ENCODE results near the gene SCMH1.

The SCMH1 gene

DNA sequence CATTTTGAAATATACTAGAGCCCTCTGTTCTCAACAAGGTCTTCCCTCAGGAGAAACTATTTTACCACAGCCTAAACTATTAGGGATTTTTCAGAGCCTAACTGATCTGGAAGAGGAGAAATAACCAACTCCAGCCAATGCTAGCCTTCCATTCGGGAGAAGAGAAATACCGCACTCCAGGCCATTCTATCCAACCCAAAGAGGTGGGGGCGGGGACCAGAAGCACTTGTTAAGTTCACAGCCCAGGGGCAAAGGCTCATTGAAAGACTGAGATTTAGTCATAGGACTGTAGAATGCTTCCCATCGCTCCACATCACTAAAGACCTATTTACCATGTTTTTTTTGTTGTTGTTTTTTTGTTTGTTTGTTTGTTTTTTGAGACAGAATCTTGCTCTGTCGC lies 185.2 kb downstream of the SCMH1 start:
- no peak overlapping the region for H3K4me3 ChIP-seq (ENCODE audit: low read length in 2 of 2)
- no peaks in the 10 kb centered on the region for H3K27me3 ChIP-seq (ENCODE audit: control insufficient read depth in 1 of 2, insufficient read depth in 2 of 2, low read length in 2 of 2)
- no peak overlapping the region for H3K9ac ChIP-seq (ENCODE audit: low read length in 2 of 2)
- peaks cover 12 to 22% of the 10 kb centered on the region in 2 donors for H3K36me3 ChIP-seq (ENCODE audit: control insufficient read depth in 2 of 2, insufficient read depth in 2 of 2, low read length in 2 of 2)
- peaks cover 0 to 4% of the 10 kb centered on the region in 2 donors for H3K9me3 ChIP-seq (ENCODE audit: control insufficient read depth in 2 of 2, low read length in 2 of 2)
- no peaks in the 10 kb centered on the region for H3K4me1 ChIP-seq (ENCODE audit: control insufficient read depth, insufficient read depth, low read length)
- H3K27ac ChIP-seq (ENCODE audit: low read length) = no peak overlapping the region

DNA sequence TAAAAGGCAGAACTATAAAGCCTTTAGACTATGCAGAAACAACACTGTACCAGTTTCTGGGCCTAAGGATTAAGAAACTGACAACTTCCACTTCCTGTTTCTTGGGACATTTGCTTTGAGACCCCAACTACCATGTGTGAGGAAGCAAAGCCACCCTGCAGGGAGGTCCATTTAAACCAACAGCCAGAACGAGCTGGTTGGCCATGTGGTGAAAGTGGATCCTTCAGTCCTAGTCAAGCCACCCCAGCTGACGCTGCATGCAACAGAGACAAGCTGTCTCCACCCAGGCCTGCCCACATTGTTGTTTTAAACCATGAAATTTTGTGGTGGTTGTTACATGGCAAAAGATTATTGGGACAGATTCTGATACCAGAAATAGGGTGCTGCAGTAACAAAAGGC lies 188.8 kb downstream of the SCMH1 start:
- no peaks in the 10 kb centered on the region for H3K27me3 ChIP-seq (ENCODE audit: control insufficient read depth in 1 of 2, insufficient read depth in 2 of 2, low read length in 2 of 2)
- H3K36me3 ChIP-seq (ENCODE audit: control insufficient read depth in 2 of 2, insufficient read depth in 2 of 2, low read length in 2 of 2) = peaks cover 18 to 25% of the 10 kb centered on the region in 2 donors
- H3K27ac ChIP-seq (ENCODE audit: low read length) = no peak overlapping the region
- H3K4me3 ChIP-seq (ENCODE audit: low read length in 2 of 2) = no peak overlapping the region
- no peaks in the 10 kb centered on the region for H3K4me1 ChIP-seq (ENCODE audit: control insufficient read depth, insufficient read depth, low read length)
- no peaks in the 10 kb centered on the region for H3K9me3 ChIP-seq (ENCODE audit: control insufficient read depth in 2 of 2, low read length in 2 of 2)
- H3K9ac ChIP-seq (ENCODE audit: low read length in 2 of 2) = no peak overlapping the region

DNA sequence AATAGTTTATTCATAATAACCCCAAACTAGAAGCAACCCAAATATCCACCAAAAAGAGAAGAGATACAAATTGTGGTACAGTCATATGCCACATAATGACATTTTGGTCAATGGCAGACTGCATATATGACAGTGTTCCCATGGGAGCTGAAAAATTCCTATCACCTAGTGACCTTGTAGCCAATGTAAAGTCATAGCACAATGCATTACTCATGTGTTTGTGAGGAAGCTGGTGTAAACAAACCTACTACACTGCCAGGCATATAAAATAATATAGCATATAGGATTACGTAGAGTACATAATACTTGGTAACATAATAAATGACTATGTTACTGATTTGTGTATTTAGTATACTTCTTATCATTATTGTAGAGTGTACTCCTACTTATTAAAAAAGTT lies 191.1 kb downstream of the SCMH1 start:
- Histone ChIP-seq H3K27me3 (ENCODE audit: control insufficient read depth in 1 of 2, insufficient read depth in 2 of 2, low read length in 2 of 2) (no peaks in the 10 kb centered on the region), H3K27ac (ENCODE audit: low read length) (no peak overlapping the region), H3K9ac (ENCODE audit: low read length in 2 of 2) (no peak overlapping the region), H3K9me3 (ENCODE audit: control insufficient read depth in 2 of 2, low read length in 2 of 2) (no peaks in the 10 kb centered on the region), H3K4me3 (ENCODE audit: low read length in 2 of 2) (no peak overlapping the region), H3K36me3 (ENCODE audit: control insufficient read depth in 2 of 2, insufficient read depth in 2 of 2, low read length in 2 of 2) (peaks cover 27 to 31% of the 10 kb centered on the region in 2 donors), H3K4me1 (ENCODE audit: control insufficient read depth, insufficient read depth, low read length) (peaks cover 6% of the 10 kb centered on the region)

DNA sequence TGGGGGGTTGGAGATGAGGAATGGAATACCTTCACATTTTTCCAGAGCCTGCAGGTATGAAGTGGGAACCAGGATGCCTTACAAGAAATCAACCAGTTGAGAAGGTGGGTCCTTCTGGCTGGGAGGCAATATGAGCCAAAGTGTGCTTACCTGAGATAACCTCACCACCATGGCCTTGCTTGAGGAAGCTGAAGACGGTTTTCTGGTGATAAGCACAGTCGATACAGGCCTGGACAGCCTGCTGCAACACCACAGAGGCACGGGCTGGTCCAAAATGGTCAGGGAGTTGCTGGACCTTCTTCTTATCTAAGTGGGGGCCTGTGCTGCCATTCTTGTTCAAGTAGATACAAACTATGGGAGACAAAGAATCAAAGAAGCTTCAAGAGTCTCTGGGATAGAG lies 193.6 kb downstream of the SCMH1 start:
- Histone ChIP-seq H3K27ac (ENCODE audit: low read length) (no peak overlapping the region), H3K9ac (ENCODE audit: low read length in 2 of 2) (no peak overlapping the region), H3K4me3 (ENCODE audit: low read length in 2 of 2) (no peak overlapping the region), H3K27me3 (ENCODE audit: control insufficient read depth in 1 of 2, insufficient read depth in 2 of 2, low read length in 2 of 2) (no peaks in the 10 kb centered on the region), H3K9me3 (ENCODE audit: control insufficient read depth in 2 of 2, low read length in 2 of 2) (no peaks in the 10 kb centered on the region), H3K36me3 (ENCODE audit: control insufficient read depth in 2 of 2, insufficient read depth in 2 of 2, low read length in 2 of 2) (peaks cover 38 to 46% of the 10 kb centered on the region in 2 donors), H3K4me1 (ENCODE audit: control insufficient read depth, insufficient read depth, low read length) (peaks cover 15% of the 10 kb centered on the region)

DNA sequence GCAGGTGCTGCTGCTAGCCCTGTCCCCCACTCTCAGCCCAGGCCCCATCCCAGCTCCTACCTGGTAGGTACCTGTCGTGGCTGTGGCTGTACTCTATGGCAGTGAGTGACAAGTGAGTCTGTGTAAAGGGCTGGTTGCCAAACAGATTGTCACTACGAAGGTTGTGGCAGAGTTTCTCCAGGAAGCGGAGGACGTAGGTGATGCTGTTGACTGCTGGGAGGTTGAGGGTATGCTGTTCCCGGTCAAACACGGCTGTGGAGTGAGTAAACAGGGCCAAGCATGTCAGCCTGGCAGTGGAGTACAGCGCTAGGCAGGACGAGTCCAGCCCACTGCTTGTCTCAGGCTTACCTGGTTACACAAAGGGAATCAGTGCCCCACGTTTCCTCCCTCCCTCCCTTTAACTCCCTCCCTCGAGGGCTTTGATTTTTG lies 195.7 kb downstream of the SCMH1 start:
- Histone ChIP-seq H3K4me1 (ENCODE audit: control insufficient read depth, insufficient read depth, low read length) (peaks cover 15% of the 10 kb centered on the region), H3K27me3 (ENCODE audit: control insufficient read depth in 1 of 2, insufficient read depth in 2 of 2, low read length in 2 of 2) (no peaks in the 10 kb centered on the region), H3K27ac (ENCODE audit: low read length) (peak overlapping the region; percentile 2), H3K4me3 (ENCODE audit: low read length in 2 of 2) (no peak overlapping the region), H3K9me3 (ENCODE audit: control insufficient read depth in 2 of 2, low read length in 2 of 2) (no peaks in the 10 kb centered on the region), H3K36me3 (ENCODE audit: control insufficient read depth in 2 of 2, insufficient read depth in 2 of 2, low read length in 2 of 2) (peaks cover 37 to 49% of the 10 kb centered on the region in 2 donors), H3K9ac (ENCODE audit: low read length in 2 of 2) (no peak overlapping the region)

DNA sequence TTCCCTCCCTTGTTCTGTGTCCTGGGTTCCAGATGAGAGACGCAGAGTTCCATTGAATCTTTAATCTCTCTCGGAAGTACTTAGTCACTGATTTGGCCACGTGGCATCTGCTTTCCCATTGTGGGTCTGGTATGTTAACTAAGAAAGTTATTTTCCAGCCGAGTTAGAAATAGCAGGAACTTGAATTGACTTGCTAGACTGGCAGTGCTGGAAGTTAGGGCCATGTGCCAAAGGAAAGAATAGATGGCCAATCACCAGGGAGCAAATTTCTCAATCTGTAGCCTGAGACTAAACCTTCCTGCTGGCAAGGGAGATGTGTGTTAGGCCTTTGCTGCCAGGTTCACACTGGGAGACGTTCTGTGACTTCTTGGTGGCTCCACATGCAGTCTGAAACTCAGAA lies 196.4 kb downstream of the SCMH1 start:
- no peak overlapping the region for H3K9ac ChIP-seq (ENCODE audit: low read length in 2 of 2)
- peaks cover 38 to 52% of the 10 kb centered on the region in 2 donors for H3K36me3 ChIP-seq (ENCODE audit: control insufficient read depth in 2 of 2, insufficient read depth in 2 of 2, low read length in 2 of 2)
- H3K27ac ChIP-seq (ENCODE audit: low read length) = peak overlapping the region; percentile 2
- H3K4me1 ChIP-seq (ENCODE audit: control insufficient read depth, insufficient read depth, low read length) = peaks cover 15% of the 10 kb centered on the region
- H3K27me3 ChIP-seq (ENCODE audit: control insufficient read depth in 1 of 2, insufficient read depth in 2 of 2, low read length in 2 of 2) = no peaks in the 10 kb centered on the region
- H3K4me3 ChIP-seq (ENCODE audit: low read length in 2 of 2) = no peak overlapping the region
- no peaks in the 10 kb centered on the region for H3K9me3 ChIP-seq (ENCODE audit: control insufficient read depth in 2 of 2, low read length in 2 of 2)

DNA sequence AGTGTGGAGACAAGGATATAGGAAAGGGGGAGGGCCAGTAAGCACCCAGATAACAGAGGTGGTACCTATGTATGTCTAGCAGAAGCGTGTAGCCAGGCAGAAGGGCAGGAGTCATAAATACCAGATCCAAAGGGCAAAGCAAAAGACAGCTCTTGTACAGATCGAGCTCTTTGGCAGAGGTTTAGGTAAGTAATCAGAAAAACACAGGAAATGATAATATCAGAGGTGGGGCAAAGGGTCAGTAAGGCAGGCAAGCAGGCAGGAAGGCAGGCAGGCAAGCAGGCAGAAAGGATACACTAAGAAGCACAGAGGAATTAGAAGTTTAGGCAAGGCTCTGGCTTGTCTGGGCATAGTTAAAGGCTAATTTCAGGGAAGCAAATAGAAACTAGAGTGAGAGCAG lies 197.9 kb downstream of the SCMH1 start:
- Histone ChIP-seq H3K27ac (ENCODE audit: low read length) (no peak overlapping the region), H3K9me3 (ENCODE audit: control insufficient read depth in 2 of 2, low read length in 2 of 2) (no peaks in the 10 kb centered on the region), H3K27me3 (ENCODE audit: control insufficient read depth in 1 of 2, insufficient read depth in 2 of 2, low read length in 2 of 2) (no peaks in the 10 kb centered on the region), H3K9ac (ENCODE audit: low read length in 2 of 2) (no peak overlapping the region), H3K4me1 (ENCODE audit: control insufficient read depth, insufficient read depth, low read length) (peaks cover 15% of the 10 kb centered on the region), H3K36me3 (ENCODE audit: control insufficient read depth in 2 of 2, insufficient read depth in 2 of 2, low read length in 2 of 2) (peaks cover 42 to 49% of the 10 kb centered on the region in 2 donors), H3K4me3 (ENCODE audit: low read length in 2 of 2) (no peak overlapping the region)

DNA sequence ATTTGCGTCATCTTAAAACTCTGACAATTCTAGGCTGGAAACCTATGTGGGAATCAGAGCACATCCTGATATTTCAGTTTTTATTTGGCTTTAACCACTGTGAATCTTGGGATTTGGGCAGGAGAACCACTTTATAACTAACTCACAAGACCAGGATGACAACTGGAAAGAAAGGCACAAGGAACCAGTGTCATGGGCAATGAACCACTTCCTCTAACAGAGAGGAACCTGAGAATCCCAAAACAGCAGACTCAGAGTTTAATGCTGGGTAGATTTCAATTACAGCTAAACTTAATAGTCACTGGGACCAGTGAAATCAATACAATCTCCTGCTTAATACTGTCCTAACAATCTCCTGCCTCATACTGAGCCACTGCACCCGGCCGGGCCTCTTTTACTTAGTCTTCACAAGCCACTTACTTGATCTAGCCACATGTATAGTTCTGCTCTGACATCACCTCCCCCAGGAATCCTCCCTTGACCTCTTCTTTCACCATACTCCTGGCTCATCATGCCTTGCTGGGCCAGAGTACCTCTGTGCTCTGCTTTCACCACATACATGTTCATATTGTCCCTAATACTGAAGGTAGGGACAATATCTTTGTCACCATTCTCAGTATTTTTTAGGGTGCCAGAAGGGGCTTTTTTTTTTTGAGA lies 200.4 kb downstream of the SCMH1 start:
- H3K9ac ChIP-seq (ENCODE audit: low read length in 2 of 2) = no peak overlapping the region
- H3K4me1 ChIP-seq (ENCODE audit: control insufficient read depth, insufficient read depth, low read length) = peaks cover 15% of the 10 kb centered on the region
- no peak overlapping the region for H3K4me3 ChIP-seq (ENCODE audit: low read length in 2 of 2)
- H3K36me3 ChIP-seq (ENCODE audit: control insufficient read depth in 2 of 2, insufficient read depth in 2 of 2, low read length in 2 of 2) = peaks cover 38 to 42% of the 10 kb centered on the region in 2 donors
- no peak overlapping the region for H3K27ac ChIP-seq (ENCODE audit: low read length)
- no peaks in the 10 kb centered on the region for H3K27me3 ChIP-seq (ENCODE audit: control insufficient read depth in 1 of 2, insufficient read depth in 2 of 2, low read length in 2 of 2)
- H3K9me3 ChIP-seq (ENCODE audit: control insufficient read depth in 2 of 2, low read length in 2 of 2) = no peaks in the 10 kb centered on the region

DNA sequence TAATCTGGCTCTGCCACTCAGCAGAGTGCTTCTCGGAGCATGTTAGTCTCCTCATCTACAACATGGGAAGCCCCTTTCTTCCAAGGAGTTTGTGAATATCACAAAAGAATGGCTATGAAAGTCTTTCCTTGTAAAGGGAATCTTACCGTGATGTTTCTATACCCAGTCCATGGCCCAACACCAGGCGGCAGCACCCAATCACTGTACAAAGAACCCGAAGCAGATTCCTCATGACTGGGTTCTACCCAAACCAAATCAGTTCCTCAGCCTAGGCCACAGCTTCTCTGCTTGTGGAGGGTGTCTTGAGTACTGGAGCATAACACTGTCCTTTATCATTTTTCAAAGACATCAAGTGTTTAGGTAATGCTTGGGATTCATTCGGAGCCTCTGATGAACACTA lies 204.0 kb downstream of the SCMH1 start:
- Histone ChIP-seq H3K9ac (ENCODE audit: low read length in 2 of 2) (no peak overlapping the region), H3K27ac (ENCODE audit: low read length) (no peak overlapping the region), H3K36me3 (ENCODE audit: control insufficient read depth in 2 of 2, insufficient read depth in 2 of 2, low read length in 2 of 2) (peaks cover 43% of the 10 kb centered on the region in 2 donors), H3K27me3 (ENCODE audit: control insufficient read depth in 1 of 2, insufficient read depth in 2 of 2, low read length in 2 of 2) (no peaks in the 10 kb centered on the region), H3K9me3 (ENCODE audit: control insufficient read depth in 2 of 2, low read length in 2 of 2) (no peaks in the 10 kb centered on the region), H3K4me1 (ENCODE audit: control insufficient read depth, insufficient read depth, low read length) (no peaks in the 10 kb centered on the region), H3K4me3 (ENCODE audit: low read length in 2 of 2) (no peak overlapping the region)

DNA sequence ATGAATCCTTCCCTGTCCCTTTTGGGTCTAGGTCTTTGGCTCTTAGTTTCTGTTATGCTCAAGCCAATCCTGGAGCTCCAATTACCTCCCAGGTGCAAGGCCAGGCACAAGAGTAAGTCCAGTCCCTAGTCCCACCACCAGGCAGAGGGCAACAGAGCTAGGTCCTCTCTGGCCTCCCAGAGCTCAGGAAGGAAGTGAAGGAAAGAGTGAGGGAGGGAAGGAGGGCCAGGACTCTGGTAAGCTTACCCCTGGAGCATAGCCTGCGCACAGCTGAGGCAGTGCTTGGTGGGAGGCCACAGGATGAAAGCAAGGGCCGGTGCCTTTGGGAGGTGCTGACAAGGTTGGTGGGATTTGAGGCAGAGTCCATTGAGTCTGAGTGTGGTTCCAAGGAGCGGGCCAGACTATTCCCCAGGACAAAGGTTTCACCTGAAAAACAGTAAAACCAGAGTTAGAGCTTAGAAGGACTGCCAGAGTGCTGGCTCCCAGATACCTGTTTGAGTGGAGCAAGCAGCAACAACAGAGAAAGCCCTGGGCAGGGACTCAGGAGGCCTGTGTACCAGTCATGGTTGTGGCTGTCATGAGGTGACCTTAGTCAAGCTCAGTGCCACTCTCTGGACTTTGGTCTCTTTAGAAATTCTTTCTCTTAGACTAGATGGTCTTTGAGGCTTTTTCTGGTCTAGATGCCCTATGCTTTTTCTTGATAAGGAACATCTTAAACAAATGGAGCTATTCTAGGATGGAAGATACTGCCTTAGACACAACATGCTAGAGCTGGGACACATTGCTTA lies 204.8 kb downstream of the SCMH1 start:
- Histone ChIP-seq H3K27ac (ENCODE audit: low read length) (no peak overlapping the region), H3K4me3 (ENCODE audit: low read length in 2 of 2) (no peak overlapping the region), H3K4me1 (ENCODE audit: control insufficient read depth, insufficient read depth, low read length) (no peaks in the 10 kb centered on the region), H3K36me3 (ENCODE audit: control insufficient read depth in 2 of 2, insufficient read depth in 2 of 2, low read length in 2 of 2) (peaks cover 40 to 45% of the 10 kb centered on the region in 2 donors), H3K27me3 (ENCODE audit: control insufficient read depth in 1 of 2, insufficient read depth in 2 of 2, low read length in 2 of 2) (no peaks in the 10 kb centered on the region), H3K9me3 (ENCODE audit: control insufficient read depth in 2 of 2, low read length in 2 of 2) (no peaks in the 10 kb centered on the region), H3K9ac (ENCODE audit: low read length in 2 of 2) (no peak overlapping the region)

DNA sequence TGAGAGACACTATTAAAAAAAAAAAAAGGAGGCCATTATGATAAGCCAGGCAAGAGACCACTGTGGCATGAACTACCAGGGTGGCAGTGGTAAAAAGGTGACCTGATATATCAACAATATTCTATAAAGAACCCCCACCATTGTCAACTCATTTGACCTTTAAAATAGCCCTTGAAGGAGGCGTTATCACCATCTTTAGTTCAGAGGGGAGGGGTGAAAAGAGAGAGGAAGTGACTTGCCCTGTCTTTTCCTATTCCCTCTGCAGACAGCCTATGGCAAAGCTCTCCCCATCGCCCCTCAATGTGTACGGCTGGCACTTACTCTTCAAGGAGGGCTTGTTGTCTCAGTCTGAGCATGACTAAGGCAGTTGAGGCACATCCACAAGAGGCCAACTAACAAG lies 208.8 kb downstream of the SCMH1 start:
- Histone ChIP-seq H3K9me3 (ENCODE audit: control insufficient read depth in 2 of 2, low read length in 2 of 2) (no peaks in the 10 kb centered on the region), H3K36me3 (ENCODE audit: control insufficient read depth in 2 of 2, insufficient read depth in 2 of 2, low read length in 2 of 2) (peaks cover 48 to 54% of the 10 kb centered on the region in 2 donors), H3K9ac (ENCODE audit: low read length in 2 of 2) (no peak overlapping the region)

More for the DNA sequence above, 208.8 kb downstream of the SCMH1 start:
- Histone ChIP-seq H3K27me3 (ENCODE audit: control insufficient read depth in 1 of 2, insufficient read depth in 2 of 2, low read length in 2 of 2) (no peaks in the 10 kb centered on the region), H3K27ac (ENCODE audit: low read length) (no peak overlapping the region), H3K4me1 (ENCODE audit: control insufficient read depth, insufficient read depth, low read length) (no peaks in the 10 kb centered on the region), H3K4me3 (ENCODE audit: low read length in 2 of 2) (no peak overlapping the region)

Data from stomach smooth muscle (tissue), 2 donors.